GM12872 (cell line): ENCODE data around the gene LRIG1.

Experiments used
- CTCF ChIP-seq: IDR thresholded peaks from 3 replicates; pipeline ENCODE4 v1.5.1; 2011; ENCODE audit warnings: low read depth, mild to moderate bottlenecking, low read length, moderate library complexity; ENCODE audit not compliant: insufficient read depth

LRIG1 gene

GRCh38 chr3:66435989-66436388 lies 64.8 kb downstream of the LRIG1 start:
- TF ChIP-seq CTCF: no peak

DNA sequence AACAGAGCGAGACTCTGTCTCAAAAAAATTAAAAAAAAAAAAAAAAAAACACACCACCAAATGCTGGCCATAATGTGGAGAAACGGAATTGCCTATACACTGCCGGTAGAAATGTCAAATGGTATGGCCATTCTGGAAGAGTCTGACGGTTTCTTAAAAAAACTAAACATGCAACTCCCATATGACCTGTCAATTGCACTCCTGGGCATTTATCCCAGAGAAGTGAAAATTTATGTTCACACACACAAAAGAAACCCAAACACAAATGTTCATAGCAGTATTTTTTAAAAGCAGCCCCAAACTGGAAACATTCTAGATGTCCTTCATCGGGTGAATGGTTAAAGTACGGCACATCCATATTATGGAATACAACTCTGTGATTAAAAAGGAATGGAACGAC lies 66.1 kb downstream of the LRIG1 start:
- TF ChIP-seq CTCF: no peak

DNA sequence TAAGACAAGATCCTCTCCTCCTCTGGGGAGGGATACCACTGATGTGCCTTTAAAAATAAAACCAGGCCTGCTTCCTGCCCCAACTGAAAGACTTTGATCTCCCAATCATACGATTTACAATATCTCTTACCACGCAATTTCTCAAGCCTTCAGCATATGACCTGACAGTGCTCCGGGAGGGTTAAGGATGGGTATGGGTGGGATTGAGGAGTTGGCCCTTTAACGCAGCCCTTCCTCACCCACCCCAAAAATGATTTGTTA lies 67.4 kb downstream of the LRIG1 start:
- TF ChIP-seq CTCF: no peak

- no peak for TF ChIP-seq CTCF
Observed at GRCh38 chr3:66432767-66433521, 67.9 kb downstream of the LRIG1 start.

- TF ChIP-seq CTCF: no peak
Observed at GRCh38 chr3:66432041-66432766, 68.6 kb downstream of the LRIG1 start.

DNA sequence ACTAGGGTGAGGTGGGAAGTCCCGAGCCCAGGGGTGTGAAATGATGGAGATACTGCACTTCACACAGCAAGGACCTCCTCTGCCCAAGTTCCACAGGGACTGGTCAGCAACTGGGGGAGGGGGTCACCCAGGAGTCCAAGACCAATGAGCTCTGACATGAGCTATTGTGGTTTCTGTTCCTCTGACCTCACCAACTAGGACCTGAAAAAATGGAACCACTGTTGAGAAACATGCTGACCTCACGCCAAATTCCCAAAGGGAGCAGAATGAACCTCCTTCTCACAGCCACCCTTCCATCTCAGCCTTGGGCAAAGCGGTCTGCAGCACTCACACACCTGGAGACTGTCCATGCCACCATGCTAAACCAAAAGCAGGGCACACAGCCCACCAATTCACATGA lies 69.3 kb downstream of the LRIG1 start:
- no peak for TF ChIP-seq CTCF

GRCh38 chr3:66430876-66431275 lies 69.9 kb downstream of the LRIG1 start:
- no peak for TF ChIP-seq CTCF
